Dermis microvascular lymphatic vessel endothelial cell (primary cell): ENCODE results near the gene EPC1. TPM values are rescaled to one million over a fixed set of nuclear protein-coding genes. Genes with fewer than 3 reads are reported as not detected.
"Not testable (repeated sequence)": the region's sequence is repeated elsewhere in the genome, so short reads cannot be mapped to it uniquely, and the experiment has no call there.

Experiments used
- DNase-seq, 2 donors: peaks; one replicate each; pipeline versions ENCODE4 v3.0.0 to v3.0.0-alpha.2; 2010; ENCODE audit warnings: low read depth in 2 of 2
- total RNA-seq: library from RNA; depleted of rRNA; stranded (reverse); fragments of >200 nt; gene quantifications from 2 replicates; pipeline ENCODE4 v1.2.1, GENCODE V29; 2014

The EPC1 gene
- total RNA-seq, 1 donor from 2014 or later = 15.4 TPM

- no peak for DNase-seq
Observed at GRCh38 chr10:32237644-32238345, 109.2 kb downstream of the EPC1 start.

DNA sequence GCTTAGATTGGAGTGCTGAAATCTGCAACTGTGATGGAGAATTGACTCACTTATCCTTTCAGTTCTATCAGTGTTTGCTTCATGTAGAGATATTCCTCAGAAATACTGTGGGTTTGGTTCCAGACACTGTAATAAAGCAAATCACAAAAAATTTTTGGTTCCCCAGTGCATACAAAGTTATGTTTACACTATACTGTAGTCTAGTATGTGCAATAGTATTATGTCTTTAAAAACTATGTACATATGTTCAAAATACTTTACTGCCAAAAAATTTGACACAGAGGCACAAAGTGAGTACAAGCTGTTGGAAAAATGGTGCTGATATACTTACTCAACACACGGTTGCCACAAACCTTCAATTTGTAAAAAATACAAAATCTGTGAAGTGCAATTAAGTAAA lies 112.5 kb downstream of the EPC1 start:
- no peak for DNase-seq

- DNase-seq = not testable (repeated sequence)
Observed at GRCh38 chr10:32233375-32233774, 113.6 kb downstream of the EPC1 start.

DNA sequence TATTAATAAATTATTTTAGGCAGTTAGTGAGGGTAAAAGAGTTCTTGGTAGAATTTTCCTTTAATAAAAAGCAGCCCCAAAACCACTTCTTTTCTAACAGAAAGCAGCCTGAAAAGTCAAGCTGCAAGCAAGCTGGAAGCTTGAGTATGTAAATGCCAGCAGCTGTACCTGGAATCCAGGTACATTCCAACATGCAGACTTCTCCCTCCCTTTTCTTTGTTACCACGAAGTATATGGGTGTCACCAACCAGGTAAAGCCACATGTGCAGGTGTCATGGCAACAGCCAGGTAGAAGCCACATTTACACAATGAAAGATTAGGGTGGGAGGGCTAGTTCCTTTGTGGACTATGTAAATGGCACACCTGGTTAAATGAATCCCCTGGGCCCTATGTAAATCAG lies 114.6 kb downstream of the EPC1 start:
- no peak for DNase-seq

- DNase-seq = not testable (repeated sequence)
Observed at GRCh38 chr10:32229788-32230187, 117.2 kb downstream of the EPC1 start.

DNA sequence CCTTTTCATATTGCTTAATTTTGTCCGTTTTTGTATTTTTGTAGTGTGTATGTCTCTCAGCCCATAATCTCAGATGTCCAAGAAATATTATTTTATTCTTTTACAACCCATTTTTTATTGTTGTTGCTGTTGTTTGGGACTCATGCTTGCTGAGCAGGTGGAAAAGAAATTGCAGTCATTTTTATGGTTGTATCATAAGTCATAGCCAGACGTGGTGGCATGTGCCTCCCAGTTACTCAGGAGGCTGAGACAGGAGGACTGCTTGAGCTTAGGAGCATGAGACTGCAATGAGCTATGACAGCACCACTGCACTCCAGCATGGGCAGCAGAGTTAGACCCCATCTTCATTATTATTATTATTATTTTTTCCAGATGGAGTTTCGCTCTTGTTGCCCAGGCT lies 117.8 kb downstream of the EPC1 start:
- DNase-seq = no peak

DNA sequence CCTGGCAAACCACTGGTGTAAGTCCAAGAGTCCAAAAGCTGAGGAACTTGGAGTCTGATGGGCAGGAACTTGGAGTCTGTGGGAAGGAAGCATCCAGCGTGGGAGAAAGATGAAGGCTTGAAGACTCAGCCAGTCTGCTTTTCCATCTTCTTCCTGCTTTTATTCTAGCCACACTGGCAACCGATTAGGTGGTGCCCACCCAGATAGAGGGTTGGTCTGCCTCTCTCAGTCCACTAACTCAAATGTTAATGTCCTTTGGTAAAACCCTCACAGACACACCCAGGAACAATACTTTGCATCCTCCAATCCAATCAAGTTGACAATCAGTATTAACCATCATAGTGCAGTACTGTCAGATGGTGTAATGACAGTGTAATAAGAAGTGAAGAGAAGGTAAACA lies 119.2 kb downstream of the EPC1 start:
- DNase-seq = no peak

GRCh38 chr10:32226624-32227023 lies 120.3 kb downstream of the EPC1 start:
- no peak for DNase-seq

- DNase-seq = no peak
Observed at GRCh38 chr10:32225976-32226375, 121.0 kb downstream of the EPC1 start.

GRCh38 chr10:32222376-32222775 lies 124.6 kb downstream of the EPC1 start:
- not testable (repeated sequence) for DNase-seq

DNA sequence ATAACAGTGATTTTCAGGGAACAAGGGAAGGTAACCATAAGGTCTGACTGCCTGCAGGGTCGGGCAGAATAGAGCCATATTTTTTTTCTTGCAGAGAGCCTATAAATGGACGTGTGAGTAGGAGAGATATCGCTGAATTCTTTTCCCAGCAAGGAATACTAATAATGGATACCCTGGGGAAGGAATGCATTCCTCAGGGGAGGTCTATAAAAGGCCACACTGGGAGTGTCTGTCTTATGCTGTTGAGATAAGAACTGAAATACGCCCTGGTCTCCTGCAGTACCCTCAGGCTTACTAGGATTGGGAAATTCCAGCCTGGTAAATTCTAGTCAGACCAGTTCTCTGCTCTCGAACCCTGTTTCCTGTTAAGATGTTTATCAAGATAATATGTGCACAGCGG lies 127.8 kb downstream of the EPC1 start:
- DNase-seq = not testable (repeated sequence)

- not testable (repeated sequence) for DNase-seq
Observed at GRCh38 chr10:32218206-32219044, 128.5 kb downstream of the EPC1 start.

Other genes with a start within 250 kb of the EPC1 start
- gene CCDC7, start 99.0 kb upstream of the EPC1 start, total RNA-seq = 4.2 and 5.6 TPM in 2 replicates